ENCODE results near the gene ACACA.

- TF ChIP-seq CTCF (conservative IDR thresholded peaks at IDR 0.05; ENCODE audit: low read depth, low read length) (no peak), EZH2 (IDR thresholded peaks at IDR 0.05; ENCODE audit: low read length, unreplicated experiment) (no peak)
Measured at GRCh38 chr17:37103231-37103630, 303.4 kb downstream of the ACACA start.
